ENCODE data around the gene TTC21A. TPM values are rescaled to one million over a fixed set of nuclear protein-coding genes. Genes with fewer than 3 reads are reported as not detected.

Gene TTC21A
- total RNA-seq, 1 experiment from 2014 or later, result 5.6 TPM

DNA sequence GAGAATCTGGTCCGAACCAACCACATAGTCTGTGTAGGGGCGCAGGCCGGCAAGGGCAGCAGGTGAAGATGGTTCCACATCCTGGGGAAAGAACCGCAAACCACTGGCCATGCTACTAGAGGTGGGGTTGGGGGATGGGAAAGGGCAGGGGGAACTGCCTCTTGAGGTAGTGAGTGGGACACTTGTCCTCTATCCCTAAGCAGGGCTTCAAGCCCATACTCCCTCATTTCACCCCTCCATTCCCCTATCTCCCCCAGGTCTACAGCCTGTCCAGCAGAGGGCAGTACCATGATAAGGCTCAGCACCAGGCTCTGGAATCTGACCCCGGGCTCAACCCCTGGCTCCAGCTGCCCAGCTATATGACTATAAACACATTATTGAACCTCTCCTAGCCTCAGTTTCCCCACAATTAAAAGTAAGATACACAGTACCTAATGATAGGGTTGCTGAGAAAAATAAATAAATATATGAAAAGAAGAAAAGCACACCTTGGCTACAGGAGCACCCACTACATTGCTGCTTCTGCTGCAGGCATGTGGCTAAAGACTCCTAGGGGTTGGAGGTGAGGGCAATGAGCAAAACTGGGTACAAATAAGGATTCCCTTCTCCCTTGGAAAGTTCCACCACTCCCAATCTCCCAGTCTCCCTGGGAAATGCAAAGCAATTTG lies 6.3 kb upstream of the TTC21A start:
- no peaks in the 10 kb centered on the region for H3K9me3 ChIP-seq (ENCODE audit: control insufficient read depth in 1 of 2, insufficient read depth in 1 of 2, low read depth in 1 of 2, low read length in 2 of 2)
- peaks cover 7 to 8% of the 10 kb centered on the region in 2 experiments for H3K4me1 ChIP-seq (ENCODE audit: control insufficient read depth in 1 of 2, insufficient read depth in 2 of 2, low read length in 2 of 2)
- intact Hi-C loops (cut with micrococcal nuclease), result loop anchor here (1.0 to 5.0 kb wide), 3 partner anchors 81 to 278 kb away; no protein-coding TSS in a partner anchor
- no peak overlapping the region for H3K9ac ChIP-seq (ENCODE audit: low read length)
- TF ChIP-seq, protein P1, sequence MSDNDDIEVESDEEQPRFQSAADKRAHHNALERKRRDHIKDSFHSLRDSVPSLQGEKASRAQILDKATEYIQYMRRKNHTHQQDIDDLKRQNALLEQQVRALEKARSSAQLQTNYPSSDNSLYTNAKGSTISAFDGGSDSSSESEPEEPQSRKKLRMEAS (IDR thresholded peaks at IDR 0.05), result no peak
- TF ChIP-seq EZH2phosphoT487 (IDR thresholded peaks at IDR 0.05; ENCODE audit: borderline replicate concordance) (no peak), TCF7L2 (IDR thresholded peaks at IDR 0.05; ENCODE audit: borderline replicate concordance, extremely low read depth, insufficient read depth, insufficient read length) (no peak), RAD21 (IDR thresholded peaks at IDR 0.05; ENCODE audit: low read depth) (peak; percentile 80)
- TF ChIP-seq, protein P2, sequence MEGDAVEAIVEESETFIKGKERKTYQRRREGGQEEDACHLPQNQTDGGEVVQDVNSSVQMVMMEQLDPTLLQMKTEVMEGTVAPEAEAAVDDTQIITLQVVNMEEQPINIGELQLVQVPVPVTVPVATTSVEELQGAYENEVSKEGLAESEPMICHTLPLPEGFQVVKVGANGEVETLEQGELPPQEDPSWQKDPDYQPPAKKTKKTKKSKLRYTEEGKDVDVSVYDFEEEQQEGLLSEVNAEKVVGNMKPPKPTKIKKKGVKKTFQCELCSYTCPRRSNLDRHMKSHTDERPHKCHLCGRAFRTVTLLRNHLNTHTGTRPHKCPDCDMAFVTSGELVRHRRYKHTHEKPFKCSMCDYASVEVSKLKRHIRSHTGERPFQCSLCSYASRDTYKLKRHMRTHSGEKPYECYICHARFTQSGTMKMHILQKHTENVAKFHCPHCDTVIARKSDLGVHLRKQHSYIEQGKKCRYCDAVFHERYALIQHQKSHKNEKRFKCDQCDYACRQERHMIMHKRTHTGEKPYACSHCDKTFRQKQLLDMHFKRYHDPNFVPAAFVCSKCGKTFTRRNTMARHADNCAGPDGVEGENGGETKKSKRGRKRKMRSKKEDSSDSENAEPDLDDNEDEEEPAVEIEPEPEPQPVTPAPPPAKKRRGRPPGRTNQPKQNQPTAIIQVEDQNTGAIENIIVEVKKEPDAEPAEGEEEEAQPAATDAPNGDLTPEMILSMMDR (IDR thresholded peaks at IDR 0.05 in 2 of 3, conservative IDR thresholded peaks at IDR 0.05 in 1 of 3; ENCODE audit: borderline replicate concordance in 1 of 3, insufficient read depth in 1 of 3, low read depth in 2 of 3, low read length in 2 of 3), result peak; percentile 69 to 88 (median 81); a peak in 5 of 6 replicates
- H3K9me2 ChIP-seq (ENCODE audit: insufficient read depth), result no peaks in the 10 kb centered on the region
- ATAC-seq, result peak; percentile 87
- POLR2A ChIA-PET, result no interaction called here
- peaks cover 10% of the 10 kb centered on the region; the same call in 1 of the 2 replicates for H3K79me2 ChIP-seq (ENCODE audit: insufficient read depth, low read length)
- DNase-seq (ENCODE audit: low read depth, low spot score), result no peak
- no peak overlapping the region for H3K4me2 ChIP-seq (ENCODE audit: low read length)
- H3K27me3 ChIP-seq (ENCODE audit: insufficient read depth, low read length), result no peaks in the 10 kb centered on the region
- no peaks in the 10 kb centered on the region for H4K20me1 ChIP-seq (ENCODE audit: insufficient read depth)
- RAD21 ChIA-PET (ENCODE audit: low non-redundant PET in 1 of 2, low total read pairs in 2 of 2, uncharacterized antibody in 2 of 2, unreplicated experiment in 2 of 2), result interaction anchor here (0.7 to 0.8 kb wide), 2 partner anchors 187 to 586 kb away, joined by 3 read pairs; no protein-coding TSS in a partner anchor
- no peak overlapping the region for H3K27ac ChIP-seq (ENCODE audit: low read depth, low read length)
- BruUV-seq (replicated peaks), result no TSS peak
- peaks cover 6 to 18% of the 10 kb centered on the region in 2 experiments; a peak in 3 of 4 replicates for H3K36me3 ChIP-seq (ENCODE audit: control insufficient read depth in 1 of 2, insufficient read depth in 2 of 2, low read length in 2 of 2)
- no peak overlapping the region for H3K4me3 ChIP-seq (replicated peaks in 1 of 2; ENCODE audit: low read depth in 1 of 2, low read length in 2 of 2)
- CTCF ChIA-PET, result interaction anchor here (1.0 kb wide), 2 partner anchors 13 to 187 kb away, joined by 3 to 23 read pairs; no protein-coding TSS in a partner anchor
- no peak overlapping the region for H2AFZ ChIP-seq (ENCODE audit: low read depth, low read length, poor library complexity, severe bottlenecking)

Data from HCT116 (cell line).